T47D (cell line): ENCODE data around the gene HOXC11.
A peak's percentile ranks its signal among the peaks of the same experiment; 100 is the strongest.

Experiments used
- DNase-seq, 2 experiments: peaks; one replicate each; pipeline versions ENCODE4 v3.0.0 to v3.0.0-alpha.2; 2011 to 2012; ENCODE audit warnings: low read depth in 1 of 2, low spot score in 1 of 2
- JUND ChIP-seq: IDR thresholded peaks from 2 replicates; pipeline ENCODE4 v1.6.1; 2012; ENCODE audit warnings: low read depth
- in situ Hi-C: cut with HindIII; loops from 2 replicates; pipeline ENCODE4 v1.10.0; 2016; ENCODE audit warnings: low sequenced_read_pairs, low pct_unique_long_range_greater_than_20kb

Gene HOXC11

DNA sequence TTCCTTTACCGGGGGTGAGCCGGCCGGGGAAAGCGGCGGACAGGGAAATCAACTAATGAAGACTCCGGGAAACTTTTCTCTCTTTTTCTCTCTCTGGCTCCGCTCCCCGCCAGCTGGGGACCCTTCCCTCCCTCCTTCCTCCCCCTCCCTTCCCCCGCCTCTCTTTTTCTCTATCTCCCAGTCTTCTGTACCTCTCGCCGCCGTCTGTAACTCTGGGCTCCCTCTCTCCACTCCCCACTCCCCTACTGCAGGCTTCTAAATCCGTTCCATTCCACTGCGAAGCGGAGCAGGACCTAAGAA lies 6.9 kb upstream of the HOXC11 start:
- DNase-seq: no peak
- in situ Hi-C loops: no loop called here
- no peak for TF ChIP-seq JUND

- no peak for DNase-seq
- no peak for TF ChIP-seq JUND
- in situ Hi-C loops: no loop called here
Observed at GRCh38 chr12:53966385-53967133, 6.4 kb upstream of the HOXC11 start.

DNA sequence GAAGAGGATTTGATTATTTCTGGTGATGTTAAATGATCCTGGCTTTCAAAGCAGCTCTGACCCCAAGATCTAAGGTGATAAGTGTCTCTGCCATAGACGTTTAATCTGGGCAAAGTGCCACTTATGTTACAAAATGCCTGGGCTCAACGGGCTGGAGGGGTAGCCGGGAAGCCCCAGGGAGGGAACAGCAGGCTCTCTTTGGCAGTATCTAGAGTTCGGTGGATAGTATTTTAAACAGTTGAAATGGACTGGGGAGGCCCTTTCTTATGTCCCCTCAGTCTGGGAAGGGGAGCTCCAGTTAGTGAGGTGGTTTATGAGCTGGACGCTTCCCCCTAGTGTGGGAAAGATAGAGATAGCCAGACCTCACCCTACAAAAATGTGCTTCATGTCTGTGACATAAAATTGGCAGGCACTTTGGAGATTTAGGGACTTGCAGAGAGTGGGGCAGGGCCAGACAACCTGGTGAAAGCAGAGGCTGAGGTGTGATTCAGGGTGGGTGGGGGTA lies 5.5 kb upstream of the HOXC11 start:
- no peak for DNase-seq
- in situ Hi-C loops: no loop called here
- TF ChIP-seq JUND: no peak

- no peak for DNase-seq
- no peak for TF ChIP-seq JUND
- in situ Hi-C loops: no loop called here
Observed at GRCh38 chr12:53968214-53969127, 4.5 kb upstream of the HOXC11 start.

GRCh38 chr12:53969588-53970259 lies 3.2 kb upstream of the HOXC11 start:
- TF ChIP-seq JUND: no peak
- in situ Hi-C loops: no loop called here
- DNase-seq: no peak

- in situ Hi-C loops: no loop called here
- DNase-seq: no peak
- no peak for TF ChIP-seq JUND
Observed at GRCh38 chr12:53970451-53970850, 2.5 kb upstream of the HOXC11 start.

- no peak for DNase-seq
- in situ Hi-C loops: no loop called here
- no peak for TF ChIP-seq JUND
Observed at GRCh38 chr12:53971129-53971528, 1.8 kb upstream of the HOXC11 start.

DNA sequence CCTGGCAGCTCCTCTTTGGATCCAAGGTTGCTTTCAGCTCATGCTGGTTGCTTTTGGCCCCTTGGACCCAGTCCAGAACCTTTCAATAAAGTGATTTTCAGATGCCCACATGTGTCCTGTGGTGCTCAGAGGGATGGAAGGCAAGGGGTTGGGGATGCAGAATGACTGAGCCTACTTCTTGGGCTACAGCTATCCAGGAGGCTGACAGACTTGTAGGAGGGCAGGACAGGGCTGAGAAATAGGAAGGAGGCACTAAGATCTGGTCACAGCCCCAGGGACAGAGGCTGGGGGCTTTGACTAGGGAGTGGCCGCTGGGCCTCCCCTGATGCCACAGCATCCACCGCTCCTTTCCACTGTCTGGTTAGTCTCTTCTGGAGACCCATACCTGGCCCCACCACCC lies 1.2 kb upstream of the HOXC11 start:
- no peak for DNase-seq
- TF ChIP-seq JUND: no peak
- in situ Hi-C loops: no loop called here

- DNase-seq: no peak
- in situ Hi-C loops: no loop called here
- TF ChIP-seq JUND: no peak
Observed at GRCh38 chr12:53972152-53972702, 699 bp upstream of the HOXC11 start.

- no peak for TF ChIP-seq JUND
- in situ Hi-C loops: no loop called here
- peak; percentile 91 to 93 for DNase-seq
Observed at GRCh38 chr12:53973236-53974042, 513 bp downstream of the HOXC11 start.

DNA sequence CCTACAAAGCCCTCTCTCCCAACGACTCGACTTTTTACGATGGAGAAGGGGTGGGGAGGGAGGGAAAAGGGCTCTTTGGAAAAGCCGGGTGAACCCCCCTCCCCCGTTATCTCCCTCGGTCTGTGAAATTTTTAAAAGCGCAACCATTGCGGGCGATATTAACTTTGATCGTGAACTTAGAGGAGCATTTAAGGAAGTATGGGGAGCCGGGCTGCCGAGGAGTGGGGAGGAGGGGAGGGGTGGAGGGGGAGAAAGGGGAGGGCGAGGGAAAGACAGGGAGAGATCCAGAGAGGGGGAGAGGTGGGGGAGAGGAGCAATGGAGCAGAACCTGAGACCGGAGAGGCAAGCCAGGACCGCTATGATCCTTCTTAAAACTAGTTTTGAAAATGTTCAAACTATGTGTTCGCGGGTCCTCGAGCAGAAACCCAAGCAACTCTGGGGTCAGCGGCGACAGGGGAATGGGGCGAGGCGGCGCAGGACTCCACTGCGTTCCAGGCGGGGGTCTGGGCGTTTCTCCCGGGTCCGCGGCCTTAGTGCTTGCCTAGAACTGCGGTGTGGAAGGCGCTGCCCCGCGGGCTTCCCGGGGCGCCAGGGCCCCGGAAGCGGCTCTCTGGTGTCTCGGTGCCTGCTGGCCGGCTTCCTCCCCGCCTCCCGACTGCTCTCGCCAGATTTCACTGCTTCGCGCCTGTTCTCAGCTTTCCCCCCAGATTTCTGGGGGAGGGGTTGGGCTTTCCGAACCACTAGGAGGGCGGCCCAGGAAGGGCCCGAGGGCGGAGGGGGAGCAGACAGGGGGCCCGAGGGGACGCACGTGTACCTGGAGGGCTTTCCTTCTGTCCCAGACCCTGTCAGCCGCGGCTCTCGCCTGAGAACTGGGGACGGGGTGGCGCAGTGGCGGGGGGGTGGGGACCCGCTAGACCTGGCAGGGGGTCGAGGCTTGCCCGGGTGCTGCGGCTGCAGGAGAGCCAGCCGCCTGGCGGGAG lies 1.4 kb downstream of the HOXC11 start, which contains the start of gene HOTAIR:
TSS of gene HOTAIR (minus strand) at position 871 of the 980 bp plus-strand sequence.
- in situ Hi-C loops: no loop called here
- no peak for TF ChIP-seq JUND
- DNase-seq: peak in 1 of 2 experiments; percentile 85
